ENCODE measurements around the gene CRYZ. TPM values are rescaled to one million over a fixed set of nuclear protein-coding genes. Genes with fewer than 3 reads are reported as not detected.

CRYZ gene
- total and polyA plus RNA-seq, 2 of the 8 experiments (the other 6 are each of a cell fraction or from before 2014, with no cell fraction given), result 20.5 to 43.8 TPM

DNA sequence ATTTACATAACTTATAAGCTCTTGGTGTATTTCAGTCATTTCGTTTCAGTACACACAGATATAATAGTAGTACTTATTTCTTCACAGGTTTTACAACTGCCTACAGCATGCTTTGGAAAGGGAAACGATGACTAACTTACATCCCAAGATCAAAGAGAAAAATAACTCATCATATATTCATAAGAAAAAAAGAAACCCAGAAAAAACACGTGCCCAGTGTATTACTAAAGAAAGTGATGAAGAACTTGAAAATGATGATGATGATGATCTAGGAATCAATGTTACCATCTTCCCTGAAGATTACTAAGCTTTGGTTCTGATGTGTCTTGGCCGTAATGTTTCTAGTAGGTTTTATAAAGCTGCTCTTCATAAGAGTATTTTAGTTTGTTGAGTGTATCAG is 31.0 kb upstream of the CRYZ start:
- Histone ChIP-seq H2BK12ac (ENCODE audit: low read depth, low read length) (no peak overlapping the region), H3K23me2 (ENCODE audit: low read depth, low read length) (no peaks in the 10 kb centered on the region), H2BK5ac (ENCODE audit: low read depth, low read length) (no peak overlapping the region), H3K4me2 (ENCODE audit: insufficient read depth in 1 of 2, low read depth in 2 of 2, low read length in 2 of 2) (no peak overlapping the region), H3K56ac (replicated peaks; ENCODE audit: insufficient read length, low read depth, low read length) (no peak overlapping the region), H4K5ac (ENCODE audit: insufficient read length, low read depth, low read length) (no peak overlapping the region), H3K4me1 (replicated peaks in 1 of 4; ENCODE audit: control insufficient read depth in 3 of 4, insufficient read depth in 4 of 4, low read length in 3 of 4) (no peaks in the 10 kb centered on the region), H4K91ac (replicated peaks; ENCODE audit: insufficient read length, low read length) (no peak overlapping the region), H3K79me1 (ENCODE audit: low read depth, low read length) (no peaks in the 10 kb centered on the region), H3K4me3 (ENCODE audit: extremely low read depth in 1 of 4, insufficient read depth in 2 of 4, low read depth in 3 of 4, low read length in 4 of 4) (no peak overlapping the region), H3K79me2 (ENCODE audit: control insufficient read depth in 1 of 2, insufficient read depth in 2 of 2, low read length in 2 of 2) (no peaks in the 10 kb centered on the region), H4K20me1 (replicated peaks in 1 of 2; ENCODE audit: control insufficient read depth in 1 of 2, insufficient read depth in 2 of 2, low read length in 2 of 2) (no peaks in the 10 kb centered on the region), H4K8ac (ENCODE audit: extremely low read depth, insufficient read depth, low read length) (no peak overlapping the region), H2BK20ac (ENCODE audit: low read length) (no peak overlapping the region), H3K14ac (ENCODE audit: insufficient read length) (no peak overlapping the region), H3K9ac (replicated peaks in 1 of 4; ENCODE audit: extremely low read depth in 1 of 4, low read depth in 3 of 4, low read length in 3 of 4) (no peak overlapping the region), H3K36me3 (ENCODE audit: control insufficient read depth in 2 of 4, insufficient read depth in 4 of 4, low read length in 3 of 4) (peaks cover 0 to 14% (median 3%) of the 10 kb centered on the region in 4 experiments; a peak in 3 of 8 replicates), H3K23ac (ENCODE audit: insufficient read length) (no peak overlapping the region), H3K9me3 (ENCODE audit: insufficient read depth in 2 of 2, low read depth in 1 of 2, low read length in 1 of 2) (no peaks in the 10 kb centered on the region), H2BK120ac (replicated peaks; ENCODE audit: low read depth, low read length) (no peak overlapping the region), H3K27ac (ENCODE audit: low read depth, low read length) (no peak overlapping the region), H2AFZ (ENCODE audit: low read length) (no peak overlapping the region), H2AK5ac (ENCODE audit: low read depth, low read length) (no peak overlapping the region), H3K18ac (ENCODE audit: extremely low read depth, low read length) (no peak overlapping the region), H3K4ac (replicated peaks; ENCODE audit: insufficient read length, low read depth, low read length) (no peak overlapping the region), H3K27me3 (replicated peaks in 1 of 4; ENCODE audit: control insufficient read depth in 3 of 4, extremely low read depth in 1 of 4, insufficient read depth in 3 of 4, low read length in 3 of 4) (no peaks in the 10 kb centered on the region), H2BK15ac (ENCODE audit: low read length) (no peak overlapping the region)
- DNase-seq (ENCODE audit: low read depth in 1 of 2, low spot score in 2 of 2) (no peak), FAIRE-seq (no peak)
- POLR2A ChIA-PET (ENCODE audit: partially characterized antibody), result no interaction called here
- no peak for TF ChIP-seq SIN3A (conservative IDR thresholded peaks at IDR 0.05 in 1 of 2, IDR thresholded peaks at IDR 0.05 in 1 of 2; ENCODE audit: low read depth in 1 of 2, low read length in 2 of 2)
- TF ChIP-seq RXRA (IDR thresholded peaks at IDR 0.05; ENCODE audit: insufficient read depth, low read depth, low read length), result no peak
- no peak for TF ChIP-seq TBP (IDR thresholded peaks at IDR 0.05; ENCODE audit: low read depth, low read length)
- TF ChIP-seq GTF2F1 (IDR thresholded peaks at IDR 0.05; ENCODE audit: borderline replicate concordance, low read depth, low read length), result no peak
- TF ChIP-seq KDM1A (IDR thresholded peaks at IDR 0.05; ENCODE audit: borderline replicate concordance, low read length), result no peak
- no peak for TF ChIP-seq HDAC6 (IDR thresholded peaks at IDR 0.05; ENCODE audit: low read depth, low read length)
- no peak for TF ChIP-seq FOSL1 (IDR thresholded peaks at IDR 0.05; ENCODE audit: insufficient read depth, low read depth, low read length)
- no peak for TF ChIP-seq YY1 (IDR thresholded peaks at IDR 0.05; ENCODE audit: low read depth, low read length)
- CTCF ChIA-PET (ENCODE audit: partially characterized antibody), result interaction anchor here (0.7 to 1.2 kb wide), 3 partner anchors 8 to 439 kb away, joined by 3 to 4 read pairs (median 3); no protein-coding TSS in a partner anchor
- 91% methylated on average over 4 of the region's 4 CpGs; no CpG with 5 or more reads in 1 of the 2 experiments for WGBS, 2 experiments (ENCODE audit: extremely low coverage in 1 of 2, insufficient coverage in 1 of 2, insufficient read length in 1 of 2, insufficient replicate concordance in 2 of 2, low coverage in 1 of 2, low lambda C conversion rate in 2 of 2, missing lambda C conversion rate in 1 of 2)
